ENCODE results near the gene SPNS3. TPM values are rescaled to one million over a fixed set of nuclear protein-coding genes. Genes with fewer than 3 reads are reported as not detected.
A peak's percentile ranks its signal among the peaks of the same experiment; 100 is the strongest.

Gene SPNS3
- total RNA-seq, 1 donor from 2014 or later = 0.24 TPM

- Histone ChIP-seq H3K4me3 (no peak overlapping the region), H3K36me3 (no peaks in the 10 kb centered on the region), H3K4me1 (no peaks in the 10 kb centered on the region), H3K27ac (no peak overlapping the region), H3K9me3 (no peaks in the 10 kb centered on the region), H3K27me3 (ENCODE audit: low read depth) (no peaks in the 10 kb centered on the region)
- TF ChIP-seq CTCF (IDR thresholded peaks at IDR 0.05) = peak; percentile 90
- DNase-seq (peak; percentile 95), ATAC-seq (peak; percentile 97)
- intact Hi-C loops (cut with DNase I) = no loop called here
These were observed 20.6 kb upstream of the SPNS3 start for GRCh38 chr17:4412933-4413831.

GRCh38 chr17:4417129-4417667, 16.5 kb upstream of the SPNS3 start:
- DNase-seq = no peak
- H3K27ac ChIP-seq = no peak overlapping the region
- ATAC-seq = no peak
- H3K36me3 ChIP-seq = no peaks in the 10 kb centered on the region
- TF ChIP-seq CTCF (IDR thresholded peaks at IDR 0.05) = no peak
- H3K4me1 ChIP-seq = peaks cover 5% of the 10 kb centered on the region
- no peaks in the 10 kb centered on the region for H3K9me3 ChIP-seq
- no peaks in the 10 kb centered on the region for H3K27me3 ChIP-seq (ENCODE audit: low read depth)
- intact Hi-C loops (cut with DNase I) = no loop called here
- no peak overlapping the region for H3K4me3 ChIP-seq

GRCh38 chr17:4420692-4421131, 13.0 kb upstream of the SPNS3 start:
- Histone ChIP-seq H3K4me1 (peaks cover 5% of the 10 kb centered on the region), H3K36me3 (no peaks in the 10 kb centered on the region), H3K4me3 (no peak overlapping the region), H3K27me3 (ENCODE audit: low read depth) (no peaks in the 10 kb centered on the region), H3K9me3 (no peaks in the 10 kb centered on the region), H3K27ac (no peak overlapping the region)
- ATAC-seq = peak; percentile 91 to 92
- DNase-seq = no peak
- peak; percentile 85 for TF ChIP-seq CTCF (IDR thresholded peaks at IDR 0.05)
- intact Hi-C loops (cut with DNase I) = no loop called here

GRCh38 chr17:4422864-4423263, 10.9 kb upstream of the SPNS3 start:
- H3K9me3 ChIP-seq = no peaks in the 10 kb centered on the region
- H3K4me1 ChIP-seq = peaks cover 5% of the 10 kb centered on the region
- no peak for TF ChIP-seq CTCF (IDR thresholded peaks at IDR 0.05)
- DNase-seq (no peak), ATAC-seq (no peak)
- no peaks in the 10 kb centered on the region for H3K27me3 ChIP-seq (ENCODE audit: low read depth)
- no peaks in the 10 kb centered on the region for H3K36me3 ChIP-seq
- H3K27ac ChIP-seq = no peak overlapping the region
- no peak overlapping the region for H3K4me3 ChIP-seq
- intact Hi-C loops (cut with DNase I) = no loop called here

GRCh38 chr17:4425398-4425797, 8.3 kb upstream of the SPNS3 start:
- H3K27ac ChIP-seq = no peak overlapping the region
- ATAC-seq (no peak), DNase-seq (no peak)
- no peak for TF ChIP-seq CTCF (IDR thresholded peaks at IDR 0.05)
- intact Hi-C loops (cut with DNase I) = no loop called here
- no peaks in the 10 kb centered on the region for H3K36me3 ChIP-seq
- no peak overlapping the region for H3K4me3 ChIP-seq
- H3K27me3 ChIP-seq (ENCODE audit: low read depth) = no peaks in the 10 kb centered on the region
- H3K9me3 ChIP-seq = no peaks in the 10 kb centered on the region
- peaks cover 5% of the 10 kb centered on the region for H3K4me1 ChIP-seq

All from lower lobe of right lung (tissue), 2 donors.